Iris pigment epithelial cell (primary cell): ENCODE data around the gene FREM1.

ENCODE experiments used
- DNase-seq: peaks from one replicate; pipeline ENCODE4 v3.0.0-alpha.2; 2011; ENCODE audit warnings: low read depth

Gene FREM1

GRCh38 chr9:14819183-14819582, 91.0 kb downstream of the FREM1 start:
- no peak for DNase-seq

- no peak for DNase-seq
Observed at GRCh38 chr9:14814249-14814628, 96.0 kb downstream of the FREM1 start.

GRCh38 chr9:14813336-14814248, 96.6 kb downstream of the FREM1 start:
- peak; percentile 62 for DNase-seq

- DNase-seq = peak; percentile 10
Observed at GRCh38 chr9:14812806-14813205, 97.4 kb downstream of the FREM1 start.

- DNase-seq = no peak
Observed at GRCh38 chr9:14811844-14812243, 98.4 kb downstream of the FREM1 start.

GRCh38 chr9:14806941-14807520, 103.2 kb downstream of the FREM1 start:
- DNase-seq = peak; percentile 30

GRCh38 chr9:14799030-14799429, 111.2 kb downstream of the FREM1 start:
- DNase-seq = no peak

GRCh38 chr9:14797435-14797834, 112.8 kb downstream of the FREM1 start:
- peak; percentile 66 for DNase-seq

- DNase-seq = no peak
Observed at GRCh38 chr9:14793389-14793788, 116.8 kb downstream of the FREM1 start.

- DNase-seq = no peak
Observed at GRCh38 chr9:14790628-14791027, 119.6 kb downstream of the FREM1 start.

GRCh38 chr9:14788846-14789245, 121.4 kb downstream of the FREM1 start:
- no peak for DNase-seq

- DNase-seq = no peak
Observed at GRCh38 chr9:14783358-14783757, 126.9 kb downstream of the FREM1 start.

GRCh38 chr9:14782286-14783051, 127.8 kb downstream of the FREM1 start:
- DNase-seq = peak; percentile 15

GRCh38 chr9:14780693-14781092, 129.5 kb downstream of the FREM1 start:
- DNase-seq = no peak

GRCh38 chr9:14780251-14780650, 130.0 kb downstream of the FREM1 start:
- DNase-seq = no peak

- DNase-seq = peak; percentile 49
Observed at GRCh38 chr9:14779566-14780022, 130.6 kb downstream of the FREM1 start.

- DNase-seq = no peak
Observed at GRCh38 chr9:14778565-14778964, 131.7 kb downstream of the FREM1 start.

GRCh38 chr9:14775917-14776316, 134.3 kb downstream of the FREM1 start:
- no peak for DNase-seq

- no peak for DNase-seq
Observed at GRCh38 chr9:14770592-14770991, 139.6 kb downstream of the FREM1 start.

- DNase-seq = peak; percentile 8
Observed at GRCh38 chr9:14769230-14769571, 141.0 kb downstream of the FREM1 start.

- peak; percentile 56 for DNase-seq
Observed at GRCh38 chr9:14768405-14769229, 141.6 kb downstream of the FREM1 start.

- DNase-seq = no peak
Observed at GRCh38 chr9:14766299-14766698, 143.9 kb downstream of the FREM1 start.
